DND-41 (cell line): ENCODE measurements around the gene KHSRP.

Experiments
- ATAC-seq: fragments of 200-7000 bp; cut with Tn5 transposase; 3 replicates; pipeline ENCODE4 v1.9.1; 2021; ENCODE audit warnings: low read depth; ENCODE audit not compliant: insufficient read depth
- DNase-seq: peaks from one replicate; pipeline ENCODE4 v3.0.0-alpha.2; 2020
- H2AFZ ChIP-seq: 2 replicates; pipeline ENCODE4 v1.6.0; 2012; ENCODE audit warnings: low read depth, low read length
- H3K27ac ChIP-seq: 2 replicates; pipeline ENCODE4 v1.5.1; 2012; ENCODE audit warnings: low read length, inconsistent platforms
- H3K27me3 ChIP-seq: fragments of 200-600 bp; sonication (generic); 2 replicates; pipeline ENCODE4 v1.6.0; 2012; ENCODE audit warnings: low read length, mild to moderate bottlenecking, inconsistent platforms; ENCODE audit not compliant: insufficient read depth, poor library complexity
- H3K36me3 ChIP-seq: 2 replicates; pipeline ENCODE4 v1.5.1; 2012; ENCODE audit warnings: low read length, inconsistent platforms; ENCODE audit not compliant: insufficient read depth
- H3K4me1 ChIP-seq: 2 replicates; pipeline ENCODE4 v1.5.1; 2012; ENCODE audit warnings: mild to moderate bottlenecking, low read length; ENCODE audit not compliant: insufficient read depth
- H3K4me2 ChIP-seq: 2 replicates; pipeline ENCODE4 v1.6.0; 2012; ENCODE audit warnings: mild to moderate bottlenecking, moderate library complexity, low read length, inconsistent platforms; ENCODE audit not compliant: insufficient read depth
- H3K4me3 ChIP-seq, 2 experiments: fragments of 200-600 bp in 1 of 2; shearing (Covaris generic) in 1 of 2; 2 replicates each; pipeline ENCODE4 v1.5.1; 2012 to 2016; ENCODE audit warnings: inconsistent platforms in 2 of 2, low read length in 2 of 2, mild to moderate bottlenecking in 2 of 2, low read depth in 1 of 2, moderate library complexity in 1 of 2
- H3K79me2 ChIP-seq: 2 replicates; pipeline ENCODE4 v1.6.0; 2012; ENCODE audit warnings: low read length, inconsistent platforms; ENCODE audit not compliant: insufficient read depth
- H3K9ac ChIP-seq: 2 replicates; pipeline ENCODE4 v1.6.0; 2012; ENCODE audit warnings: low read depth, mild to moderate bottlenecking, inconsistent platforms, low read length, moderate library complexity
- H3K9me3 ChIP-seq: 2 replicates; pipeline ENCODE4 v1.5.1; 2012; ENCODE audit warnings: low read length, moderate library complexity, mild to moderate bottlenecking, inconsistent platforms; ENCODE audit not compliant: insufficient read depth, severe bottlenecking
- H4K20me1 ChIP-seq: 2 replicates; pipeline ENCODE4 v1.6.0; 2012; ENCODE audit warnings: low read length; ENCODE audit not compliant: insufficient read depth
- CTCF ChIP-seq: IDR thresholded peaks from 2 replicates; pipeline ENCODE4 v1.5.1; 2012; ENCODE audit warnings: borderline replicate concordance, low read length, moderate library complexity, mild to moderate bottlenecking; ENCODE audit not compliant: poor library complexity, severe bottlenecking; ENCODE audit errors: extremely low read depth
- EZH2 ChIP-seq: IDR thresholded peaks from 3 replicates; pipeline ENCODE4 v1.6.1; 2012; ENCODE audit warnings: borderline replicate concordance, low read depth, mild to moderate bottlenecking, moderate library complexity, low read length, inconsistent platforms; ENCODE audit not compliant: severe bottlenecking

Gene KHSRP

GRCh38 chr19:6409346-6409745 is 15.3 kb downstream of the KHSRP start:
- Histone ChIP-seq H3K9ac (no peak overlapping the region), H3K4me1 (no peaks in the 10 kb centered on the region), H3K27me3 (no peaks in the 10 kb centered on the region), H3K4me2 (no peak overlapping the region), H3K36me3 (peaks cover 10% of the 10 kb centered on the region), H4K20me1 (peaks cover 18% of the 10 kb centered on the region), H3K79me2 (no peaks in the 10 kb centered on the region), H2AFZ (no peak overlapping the region), H3K27ac (no peak overlapping the region), H3K9me3 (no peaks in the 10 kb centered on the region), H3K4me3 (no peak overlapping the region)
- no peak for DNase-seq
- no peak for TF ChIP-seq CTCF
- no peak for ATAC-seq

GRCh38 chr19:6406401-6406800 is 18.2 kb downstream of the KHSRP start:
- no peak for ATAC-seq

GRCh38 chr19:6402837-6403608 is 21.6 kb downstream of the KHSRP start:
- Histone ChIP-seq H3K4me1 (no peaks in the 10 kb centered on the region), H3K27me3 (no peaks in the 10 kb centered on the region), H4K20me1 (no peaks in the 10 kb centered on the region), H3K9ac (no peak overlapping the region), H3K9me3 (no peaks in the 10 kb centered on the region), H3K4me2 (no peak overlapping the region), H3K27ac (no peak overlapping the region), H3K79me2 (no peaks in the 10 kb centered on the region), H3K4me3 (no peak overlapping the region), H2AFZ (no peak overlapping the region), H3K36me3 (no peaks in the 10 kb centered on the region)
- ATAC-seq, result no peak
- TF ChIP-seq CTCF, result no peak
- no peak for TF ChIP-seq EZH2
- DNase-seq, result no peak

More at GRCh38 chr19:6406401-6406800, 18.2 kb downstream of the KHSRP start:
- no peak overlapping the region for H3K4me2 ChIP-seq
- no peaks in the 10 kb centered on the region for H4K20me1 ChIP-seq
- no peaks in the 10 kb centered on the region for H3K4me1 ChIP-seq
- DNase-seq, result no peak
- no peaks in the 10 kb centered on the region for H3K9me3 ChIP-seq
- no peak overlapping the region for H3K4me3 ChIP-seq
- TF ChIP-seq CTCF (no peak), EZH2 (no peak)
- no peak overlapping the region for H3K27ac ChIP-seq
- H3K36me3 ChIP-seq, result no peaks in the 10 kb centered on the region
- no peak overlapping the region for H3K9ac ChIP-seq
- no peak overlapping the region for H2AFZ ChIP-seq
- H3K27me3 ChIP-seq, result no peaks in the 10 kb centered on the region
- H3K79me2 ChIP-seq, result no peaks in the 10 kb centered on the region
